Measurements from ENCODE around the gene ANKRD11.
"Not testable (repeated sequence)": the region's sequence is repeated elsewhere in the genome, so short reads cannot be mapped to it uniquely, and the experiment has no call there.

ANKRD11 gene

DNA sequence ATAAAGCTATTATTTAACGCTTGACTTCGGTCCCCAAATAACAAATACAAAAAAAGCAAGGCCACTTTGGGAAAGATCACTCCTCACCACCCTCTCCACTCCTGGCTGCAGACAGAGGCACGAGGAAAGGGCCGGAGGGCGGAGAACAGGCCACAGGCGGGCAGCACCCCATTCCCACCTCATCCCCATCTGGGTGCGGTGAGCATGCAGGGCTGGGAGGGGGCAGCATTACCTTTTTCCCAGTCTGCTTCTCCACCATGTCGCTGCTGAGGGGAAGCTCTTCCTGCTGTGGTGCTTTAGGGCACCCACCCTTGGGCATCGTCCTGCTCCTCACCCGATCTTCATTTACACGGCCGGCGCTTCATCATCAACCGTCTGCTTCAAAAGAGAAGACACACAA is 173.7 kb downstream of the ANKRD11 start:
- DNase-seq (ENCODE audit: low read depth in 2 of 2) = no peak

DNA sequence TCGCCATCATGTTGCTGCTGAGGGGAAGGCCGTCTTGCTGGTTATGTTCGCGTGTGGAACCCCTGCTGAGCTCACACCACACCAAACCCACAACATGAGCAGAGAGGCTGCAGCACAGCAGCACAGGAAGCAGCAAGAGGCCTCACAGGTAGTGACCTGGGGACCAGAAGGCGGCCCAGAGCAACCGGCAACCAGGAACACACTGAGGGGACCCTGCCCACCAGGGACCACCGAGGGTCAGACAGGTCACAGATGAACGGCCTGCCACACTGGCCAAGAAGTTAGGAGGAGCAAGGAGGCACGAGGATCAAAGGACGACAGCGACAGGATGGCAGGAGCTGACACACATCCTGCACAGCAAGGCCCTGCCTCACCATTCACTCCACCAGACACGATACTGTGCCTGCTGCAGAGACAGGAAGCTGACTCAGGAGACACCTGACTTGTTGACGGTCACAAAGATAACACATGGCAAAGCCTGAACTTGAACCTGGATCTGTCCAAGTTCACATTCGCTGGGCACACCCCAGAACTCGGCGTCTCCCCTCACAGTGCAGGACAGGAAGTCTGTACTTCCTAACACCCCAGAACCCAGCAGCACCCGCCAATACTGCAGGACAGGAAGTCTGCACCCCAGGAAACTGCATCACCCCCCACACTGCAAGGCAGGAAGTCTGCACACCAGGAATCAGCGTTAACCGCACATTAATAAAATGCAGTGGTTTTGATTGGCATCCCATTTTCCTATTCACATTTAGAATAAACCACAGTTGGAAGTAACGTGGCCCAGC is 174.4 kb downstream of the ANKRD11 start:
- peak; percentile 47 to 55 for DNase-seq (ENCODE audit: low read depth in 2 of 2)

DNA sequence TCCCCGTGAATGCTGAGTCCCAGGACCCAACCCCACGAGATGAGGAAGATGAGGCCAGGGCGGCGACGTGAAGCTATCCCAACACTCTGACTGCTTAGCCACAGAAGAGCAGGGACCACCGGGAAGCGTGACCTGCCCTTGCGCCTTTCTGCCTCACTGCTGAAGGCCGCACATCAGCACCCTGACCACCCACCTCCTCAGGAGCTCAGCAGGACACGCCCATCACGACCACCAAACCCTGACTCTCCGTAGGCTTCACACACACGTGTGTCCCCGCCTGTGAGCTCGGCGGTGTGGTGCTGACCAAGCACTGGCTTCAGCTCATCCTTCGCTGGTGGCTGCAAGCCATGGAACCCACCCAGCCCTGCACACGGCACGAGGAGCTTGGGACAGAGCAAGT is 175.1 kb downstream of the ANKRD11 start:
- DNase-seq (ENCODE audit: low read depth in 2 of 2) = no peak

DNA sequence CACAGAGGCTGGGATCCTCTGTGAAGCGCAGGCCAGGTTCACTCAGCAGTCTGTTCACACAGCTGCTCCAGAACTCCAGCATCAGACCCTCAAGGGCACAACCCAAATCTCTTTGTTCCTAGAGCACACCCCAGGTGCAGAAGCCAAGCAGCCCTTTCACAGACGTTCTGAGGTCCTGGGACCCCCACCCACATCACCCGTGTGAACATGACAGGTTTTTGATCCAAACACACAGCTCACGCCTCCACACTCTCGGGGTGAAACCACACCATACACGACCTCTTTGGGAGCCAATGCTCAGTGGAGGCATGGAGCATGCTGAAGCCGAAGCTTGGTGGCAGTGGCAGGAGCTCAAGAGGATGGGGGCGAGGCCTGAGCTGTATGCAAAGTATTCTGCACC is 175.5 kb downstream of the ANKRD11 start:
- DNase-seq (ENCODE audit: low read depth in 2 of 2) = no peak

DNA sequence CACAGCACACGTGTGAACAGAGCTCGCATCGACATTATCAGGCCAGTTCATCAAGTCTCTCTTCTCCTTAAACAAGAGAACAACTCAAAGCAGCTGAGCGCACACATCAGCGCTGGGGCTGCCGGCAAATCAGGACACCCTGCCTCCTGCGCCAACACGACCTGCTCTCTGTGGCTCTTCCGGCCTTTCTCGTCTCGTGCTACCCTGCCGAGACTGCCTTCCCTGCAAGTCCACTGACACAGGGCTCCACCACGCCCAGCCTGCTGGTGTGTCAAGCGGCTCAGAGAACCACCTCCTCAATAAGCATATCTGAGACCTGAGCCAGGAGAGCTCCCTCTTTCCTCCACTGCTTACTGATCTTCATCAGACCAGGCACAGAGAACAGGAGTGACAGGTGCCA is 176.0 kb downstream of the ANKRD11 start:
- no peak for DNase-seq (ENCODE audit: low read depth in 2 of 2)

DNA sequence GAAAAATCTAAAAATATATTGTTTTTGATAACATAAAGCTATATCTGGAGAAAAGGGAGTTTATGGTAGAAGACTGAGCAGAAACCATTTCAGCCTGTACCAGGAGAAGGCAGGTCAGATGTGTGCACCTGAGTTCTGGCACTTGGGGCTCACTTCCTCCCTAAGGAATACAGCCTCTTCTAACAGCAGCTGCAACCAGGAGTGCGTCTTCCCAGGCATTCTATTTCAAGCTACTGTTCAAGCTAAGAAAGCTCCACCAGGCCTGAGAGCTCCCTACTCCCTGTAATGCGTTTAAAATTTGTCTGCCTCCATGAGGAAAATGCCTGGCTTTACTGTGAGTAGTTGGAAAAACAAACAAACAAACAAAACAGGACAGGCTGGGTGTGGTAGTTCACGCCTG is 176.8 kb downstream of the ANKRD11 start:
- no peak for DNase-seq (ENCODE audit: low read depth in 2 of 2)

DNA sequence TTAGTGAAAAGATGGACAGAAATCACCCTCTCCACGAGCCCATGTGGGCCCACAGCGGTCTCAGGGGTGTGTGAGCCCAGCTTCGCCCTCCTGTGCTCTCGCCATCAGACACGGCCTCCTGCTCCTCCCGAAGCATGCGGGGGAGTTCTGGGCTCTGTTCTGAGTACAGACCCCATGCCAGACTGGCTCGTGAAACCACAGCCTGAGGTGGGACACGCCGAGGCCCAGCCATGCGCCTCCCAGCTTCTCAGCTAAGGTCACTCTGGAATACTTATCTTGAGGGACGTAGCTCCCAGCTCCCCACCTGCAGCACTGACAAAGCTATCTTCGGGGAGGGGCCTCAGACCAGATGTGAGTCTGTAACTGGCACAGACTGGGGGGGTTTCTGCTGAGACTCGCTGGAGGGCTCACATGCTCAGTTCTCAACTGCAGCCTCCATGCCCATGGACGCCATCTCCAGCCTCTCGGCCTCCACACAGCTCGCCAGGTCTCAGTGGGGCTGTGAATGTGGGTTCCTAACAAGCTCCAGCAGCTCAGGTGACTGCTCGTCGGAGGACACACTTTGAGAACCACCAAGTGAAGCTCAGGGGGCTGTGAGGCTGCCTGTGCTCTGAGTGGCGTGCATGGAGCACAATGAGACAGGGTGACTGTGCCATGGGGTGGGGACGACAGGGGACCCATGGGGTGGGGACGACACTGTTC is 177.6 kb downstream of the ANKRD11 start:
- DNase-seq (ENCODE audit: low read depth in 2 of 2) = no peak

DNA sequence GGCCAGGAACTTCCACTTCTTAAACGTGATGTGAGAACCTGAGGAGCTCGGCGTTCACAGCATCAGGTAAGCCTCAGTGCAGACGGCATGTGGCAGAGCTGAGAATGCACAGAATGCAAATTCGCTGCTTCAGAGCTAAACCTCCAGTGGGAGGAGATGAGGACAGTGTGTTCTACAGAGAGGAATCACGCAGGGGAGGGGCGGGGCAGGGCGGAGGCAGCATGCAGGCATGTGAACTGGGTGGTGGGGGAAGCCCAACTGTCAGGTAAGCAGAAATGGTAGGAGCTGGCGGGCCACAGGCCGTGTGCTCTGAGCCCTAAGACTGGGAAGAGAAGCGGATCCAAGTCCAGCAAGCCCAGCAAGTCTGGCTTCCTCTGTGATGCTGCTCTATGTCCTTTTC is 178.2 kb downstream of the ANKRD11 start:
- no peak for DNase-seq (ENCODE audit: low read depth in 2 of 2)

DNA sequence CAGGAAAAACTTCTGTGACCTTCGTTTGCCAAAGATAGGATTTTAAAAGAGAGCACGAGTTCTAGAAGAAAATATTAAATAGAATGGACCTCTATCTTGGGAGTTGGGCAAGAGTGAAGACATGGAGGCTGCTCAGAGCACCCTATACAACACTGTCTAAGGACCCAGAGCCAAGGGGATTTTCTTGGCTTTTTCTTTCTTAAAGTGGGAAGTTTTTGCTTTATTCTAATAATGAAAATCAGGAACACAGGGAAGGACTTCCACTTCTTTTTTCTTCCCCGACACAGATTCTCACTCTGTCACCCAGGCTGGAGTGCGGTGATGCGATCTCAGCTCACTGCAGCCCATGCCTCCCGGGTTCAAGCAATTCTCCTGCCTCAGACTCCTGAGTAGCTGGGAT is 178.7 kb downstream of the ANKRD11 start:
- no peak for DNase-seq (ENCODE audit: low read depth in 2 of 2)

DNA sequence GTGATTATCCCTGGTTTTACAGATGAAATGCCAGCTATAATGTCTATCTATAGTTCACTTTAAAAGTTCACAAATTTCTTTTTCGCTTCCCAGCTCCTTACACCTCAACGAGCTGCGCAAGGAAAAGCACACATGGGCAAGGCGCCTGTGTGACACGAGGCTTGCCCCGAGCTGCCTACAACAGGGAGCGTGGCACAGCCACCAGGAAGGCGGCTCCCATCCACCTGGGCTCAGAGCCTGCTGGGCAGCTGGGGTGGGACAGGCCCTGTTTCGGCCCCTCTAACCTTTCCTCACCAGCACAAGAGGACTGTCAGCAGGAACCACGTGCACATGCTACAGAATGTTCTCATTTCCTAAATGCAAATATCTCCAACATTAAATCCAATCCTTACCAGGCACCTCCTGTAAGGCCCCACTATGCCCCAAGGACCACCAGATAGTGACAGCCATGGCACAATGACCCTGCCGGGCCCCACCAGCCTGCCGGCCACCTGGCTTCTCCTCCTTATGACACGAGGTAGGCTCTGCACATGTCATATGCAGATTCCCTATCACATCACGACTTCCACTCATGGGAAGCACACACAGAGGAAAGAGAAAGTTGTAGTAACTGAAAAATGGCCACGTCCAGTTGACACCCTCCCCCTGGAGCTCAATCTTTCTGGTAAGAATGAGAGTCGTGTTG is 180.8 kb downstream of the ANKRD11 start:
- DNase-seq (ENCODE audit: low read depth in 2 of 2) = no peak

DNA sequence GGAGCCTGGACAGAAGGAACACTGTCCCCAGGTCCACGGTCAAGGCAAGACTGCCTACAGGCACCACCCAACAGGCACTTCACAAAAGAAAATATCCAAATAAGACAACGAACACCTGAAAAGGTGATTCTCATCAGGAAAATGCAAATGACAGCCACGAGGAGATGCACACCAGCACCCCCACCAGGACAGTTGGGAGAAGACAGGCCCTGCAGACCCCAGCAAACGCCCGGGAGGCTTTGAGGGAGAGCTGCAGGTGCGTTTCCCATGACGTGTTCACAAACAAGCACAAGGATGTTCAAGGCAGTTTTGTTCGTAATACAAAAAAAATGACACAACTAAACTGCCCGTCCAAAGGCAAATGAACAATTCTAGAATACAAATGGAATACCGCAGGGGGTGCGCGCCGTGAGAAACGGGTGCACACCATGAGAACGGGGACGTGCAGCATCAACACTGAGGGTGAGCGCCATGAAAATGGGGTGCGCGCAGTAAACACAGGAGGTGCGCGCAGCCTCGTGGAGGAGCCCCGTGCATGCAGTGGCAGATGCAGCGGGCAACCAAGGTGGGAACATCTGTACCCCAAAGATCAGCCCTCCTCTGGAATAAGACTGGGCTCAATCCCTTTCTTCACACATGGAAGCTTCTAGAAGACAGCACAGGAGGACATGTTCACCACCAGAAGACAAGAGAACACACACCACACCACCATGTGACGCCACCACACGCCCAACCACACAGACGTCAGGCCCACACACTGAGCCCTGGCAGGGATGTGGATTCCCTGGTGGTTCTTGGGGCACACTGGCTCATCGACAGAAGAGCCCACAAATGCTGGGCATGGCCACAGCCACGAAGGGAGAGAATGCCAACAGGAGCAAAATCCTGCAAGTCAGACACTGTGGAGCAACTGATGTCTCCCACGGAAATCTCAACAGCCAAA is 181.7 kb downstream of the ANKRD11 start:
- no peak for DNase-seq (ENCODE audit: low read depth in 2 of 2)

DNA sequence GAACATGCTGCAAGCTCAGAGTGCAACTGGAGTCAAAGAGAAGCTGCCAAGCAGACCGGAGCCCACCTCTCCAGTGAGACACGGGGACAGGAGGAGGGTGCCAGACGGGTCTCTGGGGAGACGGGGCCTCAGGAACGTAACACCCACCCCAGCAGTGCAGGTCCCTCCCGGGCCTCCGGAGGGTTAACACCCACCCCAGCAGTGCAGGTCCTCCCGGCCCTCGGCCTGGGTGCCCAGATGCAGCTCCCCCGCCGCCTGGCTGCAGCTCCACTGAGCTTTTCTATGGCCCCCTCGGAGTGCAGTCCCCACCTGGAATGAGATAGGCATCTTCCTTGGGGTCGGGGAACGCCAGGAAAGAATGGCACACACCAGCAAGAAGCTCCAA is 182.9 kb downstream of the ANKRD11 start:
- DNase-seq (ENCODE audit: low read depth in 2 of 2) = no peak

DNA sequence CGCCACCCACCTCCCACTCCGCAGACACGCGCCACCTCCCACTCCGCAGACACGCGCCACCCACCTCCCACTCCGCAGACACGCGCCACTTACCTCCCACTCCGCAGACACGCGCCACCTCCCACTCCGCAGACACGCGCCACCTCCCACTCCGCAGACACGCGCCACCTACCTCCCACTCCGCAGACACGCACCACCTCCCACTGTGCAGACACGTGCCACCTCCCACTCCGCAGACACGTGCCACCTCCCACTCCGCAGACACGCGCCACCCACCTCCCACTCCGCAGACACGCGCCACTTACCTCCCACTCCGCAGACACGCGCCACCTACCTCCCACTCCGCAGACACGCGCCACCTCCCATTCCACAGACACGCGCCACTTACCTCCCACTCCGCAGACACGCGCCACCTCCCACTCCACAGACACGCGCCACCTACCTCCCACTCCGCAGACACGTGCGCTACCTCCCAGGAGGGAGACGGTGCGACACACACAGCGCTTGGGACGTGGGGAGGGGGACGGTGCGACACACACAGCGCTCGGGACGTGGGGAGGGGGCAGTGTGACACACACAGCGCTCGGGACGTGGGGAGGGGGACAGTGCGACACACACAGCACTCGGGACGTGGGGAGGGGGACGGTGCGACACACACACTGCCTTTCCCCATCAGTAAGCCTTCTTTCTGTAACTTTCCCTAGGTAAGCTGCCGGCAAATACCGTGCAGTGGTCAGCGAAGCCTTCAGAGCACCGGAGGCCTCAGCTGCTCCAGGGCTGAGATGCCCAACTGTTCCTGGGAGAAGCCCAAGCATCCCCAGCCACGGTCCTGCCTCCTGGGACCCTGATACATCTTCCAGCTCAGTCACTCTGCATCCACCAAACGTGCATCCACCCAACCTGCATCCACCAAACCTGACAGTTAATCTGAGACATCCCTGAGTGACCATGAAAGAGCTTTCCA is 183.6 kb downstream of the ANKRD11 start:
- not testable (repeated sequence) for DNase-seq (ENCODE audit: low read depth in 2 of 2)

DNA sequence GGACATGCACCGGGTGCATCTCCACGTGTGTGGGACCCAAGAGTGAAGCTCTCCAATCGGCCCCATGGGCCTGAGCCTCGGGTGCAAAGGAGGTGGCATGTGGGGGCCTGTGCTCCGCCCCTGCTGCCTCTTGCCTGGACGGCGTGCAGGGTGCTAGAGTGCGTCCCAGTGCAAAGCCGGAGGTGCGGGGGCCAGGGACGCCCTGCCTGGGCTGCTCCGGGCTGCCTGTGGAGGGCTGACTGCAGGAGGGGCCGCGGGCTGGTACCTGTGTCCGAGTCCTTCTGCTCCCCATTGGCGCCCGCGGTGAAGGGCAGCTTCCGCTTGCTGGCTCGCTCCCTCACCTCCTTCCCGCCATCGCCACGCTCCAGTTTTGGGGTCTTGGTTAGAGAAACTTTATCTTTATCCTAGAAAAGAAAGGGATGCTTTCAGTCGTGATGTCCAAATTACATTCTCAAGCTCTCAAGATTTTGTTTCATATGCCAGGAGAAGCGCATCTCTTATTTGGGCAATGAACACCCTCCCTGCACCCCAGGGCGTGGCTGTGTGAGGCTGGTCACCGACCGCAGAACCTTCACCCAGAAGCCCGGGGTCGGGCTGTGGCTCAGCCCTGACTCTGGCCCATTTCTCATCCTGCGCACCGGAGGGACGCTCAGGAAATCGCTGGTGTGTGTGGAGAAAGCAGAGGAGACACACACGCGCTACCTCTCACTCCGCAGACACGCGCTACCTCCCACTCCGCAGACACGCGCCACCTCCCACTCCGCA is 185.2 kb downstream of the ANKRD11 start:
- DNase-seq (ENCODE audit: low read depth in 2 of 2) = no peak

DNA sequence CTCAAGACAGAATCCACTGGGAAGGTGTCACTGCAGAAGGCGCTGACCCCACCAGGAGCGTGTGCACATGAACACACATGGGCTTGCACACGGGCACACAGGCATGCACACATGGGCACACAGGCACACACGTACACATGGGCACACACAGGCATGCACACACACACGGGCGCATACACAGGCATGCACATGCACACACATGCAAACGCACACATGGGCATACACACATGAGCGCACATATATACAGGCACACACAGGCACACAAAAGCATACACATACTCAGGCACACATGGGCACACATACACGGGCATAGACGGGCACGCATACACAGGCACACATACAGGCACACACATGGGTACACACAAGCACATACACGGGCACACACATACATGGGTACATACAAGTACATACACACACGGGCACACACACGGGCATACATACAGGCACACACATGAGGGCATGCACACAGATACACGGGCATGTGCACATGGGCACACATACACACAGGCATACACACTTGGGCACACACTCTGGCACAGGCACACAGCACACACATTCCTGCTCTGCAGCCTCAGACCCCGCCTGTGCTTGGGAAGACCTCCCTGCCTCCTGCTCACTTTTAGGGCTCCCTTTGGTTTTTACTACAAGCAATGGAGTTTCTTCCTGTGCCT is 186.0 kb downstream of the ANKRD11 start:
- DNase-seq (ENCODE audit: low read depth in 2 of 2) = no peak

DNA sequence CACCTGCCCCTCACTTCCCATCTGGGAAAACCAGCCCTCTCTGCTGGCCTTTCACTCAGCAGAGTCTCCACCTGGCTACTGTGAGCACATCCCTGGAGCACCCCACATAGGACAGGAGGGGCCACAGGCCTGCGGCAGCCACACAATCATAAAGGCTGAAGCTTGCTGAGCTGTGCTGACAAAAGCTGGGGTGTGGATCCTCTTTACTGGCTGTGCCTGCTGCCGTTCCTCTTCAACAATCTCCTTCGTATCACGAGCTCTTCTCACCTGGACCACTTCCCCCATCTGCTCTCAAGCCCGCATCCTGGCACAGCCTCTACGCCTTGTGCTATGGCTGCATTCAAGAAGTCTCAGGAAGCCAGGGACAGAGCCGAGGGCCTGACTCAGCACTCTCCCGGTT is 186.7 kb downstream of the ANKRD11 start:
- DNase-seq (ENCODE audit: low read depth in 2 of 2) = no peak

DNA sequence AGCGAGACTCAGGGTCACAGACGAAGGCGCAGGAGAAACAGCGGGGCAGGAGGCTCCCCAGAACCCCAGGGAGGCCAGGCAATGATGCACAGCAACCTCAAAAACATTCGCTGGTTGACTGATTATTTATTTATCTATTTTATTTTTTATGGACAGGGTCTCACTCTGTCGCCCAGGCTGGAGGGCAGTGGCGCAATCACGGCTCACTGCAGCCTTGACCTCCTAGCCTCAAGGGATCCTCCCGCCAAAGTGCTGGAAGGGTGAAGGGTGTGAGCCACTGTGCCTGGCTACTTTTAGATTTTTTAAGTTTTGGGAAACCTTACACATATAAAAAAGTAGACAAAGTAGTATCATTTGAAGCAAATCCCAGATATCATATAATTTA is 189.4 kb downstream of the ANKRD11 start:
- no peak for DNase-seq (ENCODE audit: low read depth in 2 of 2)

DNA sequence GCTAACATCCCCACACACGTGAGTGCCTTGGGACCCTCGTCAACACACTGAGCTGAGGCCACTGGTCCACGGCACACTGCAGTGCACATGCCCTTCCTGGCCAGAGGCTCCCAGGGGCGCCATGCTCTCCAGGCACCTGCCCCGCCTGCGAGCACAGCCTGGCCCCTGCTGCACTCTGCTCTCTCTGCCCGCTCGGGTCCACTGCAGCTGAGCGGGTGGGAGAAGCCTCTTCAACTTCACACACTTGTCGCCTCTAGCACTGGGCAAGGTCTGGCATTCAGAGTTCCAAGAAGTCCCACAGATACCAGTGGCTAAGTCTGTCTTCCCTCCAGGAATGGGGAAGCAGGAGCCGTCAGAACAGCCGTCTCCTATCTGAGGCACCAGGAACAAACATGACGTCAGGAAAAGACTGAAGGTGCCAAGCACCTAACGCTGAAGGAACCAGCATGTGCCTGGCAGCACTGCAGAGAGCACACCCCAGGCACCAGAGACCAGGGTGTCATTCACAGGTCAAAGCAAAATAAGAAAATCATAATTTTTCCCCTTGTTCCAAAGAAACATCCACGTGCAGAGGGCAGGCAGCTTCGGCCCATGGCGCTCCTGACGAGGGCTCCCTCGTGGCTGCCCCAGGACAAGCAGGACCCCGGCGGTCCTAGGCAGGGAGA is 189.9 kb downstream of the ANKRD11 start:
- DNase-seq (ENCODE audit: low read depth in 2 of 2) = no peak

Data from fibroblast of skin of left biceps (primary cell).